M059J (cell line): ENCODE data around the gene TRIM4. TPM values are rescaled to one million over a fixed set of nuclear protein-coding genes. Genes with fewer than 3 reads are reported as not detected.

ENCODE experiments used
- DNase-seq: peaks from one replicate; pipeline ENCODE4 v3.0.0-alpha.2; 2012; ENCODE audit warnings: low read depth
- total RNA-seq: library from RNA; depleted of rRNA; stranded (reverse); fragments of >200 nt; shearing (Covaris generic); gene quantifications from 2 replicates; pipeline ENCODE4 v1.2.3, GENCODE V29; 2014; rRNA removed

TRIM4 gene
- total RNA-seq, 1 experiment from 2014 or later, result 17.8 TPM

GRCh38 chr7:99842926-99843325 is 76.4 kb downstream of the TRIM4 start:
- DNase-seq, result no peak

Other genes starting within 250 kb of the TRIM4 start
- 0.05 and 0.15 TPM in 2 replicates for gene CYP3A5, start 239.5 kb downstream of the TRIM4 start, total RNA-seq
- gene CYP3A7, start 184.3 kb downstream of the TRIM4 start, total RNA-seq, result not detected in 2 replicates
- gene CYP3A4, start 135.3 kb downstream of the TRIM4 start, total RNA-seq, result 0.05 TPM in 1 of 2 replicates, not detected in the other
- gene CYP3A43, start 91.5 kb downstream of the TRIM4 start, total RNA-seq, result not detected in 2 replicates
- gene OR2AE1, start 42.5 kb downstream of the TRIM4 start, total RNA-seq, result not detected in 2 replicates
- not detected in 2 replicates for gene GJC3, start 10.1 kb upstream of the TRIM4 start, total RNA-seq
- 0.62 TPM in 1 of 2 replicates, not detected in the other for gene AZGP1, start 56.5 kb upstream of the TRIM4 start, total RNA-seq
- gene ZKSCAN1, start 96.1 kb upstream of the TRIM4 start, total RNA-seq, result 9.4 and 15.9 TPM in 2 replicates
- 7.4 TPM in 2 replicates for gene ZSCAN21, start 130.2 kb upstream of the TRIM4 start, total RNA-seq
- 23.6 and 25.4 TPM in 2 replicates for gene ZNF3, start 162.2 kb upstream of the TRIM4 start, total RNA-seq
- 98.4 and 109 TPM in 2 replicates for gene COPS6, start 169.4 kb upstream of the TRIM4 start, total RNA-seq
- 146 and 183 TPM in 2 replicates for gene MCM7, start 181.9 kb upstream of the TRIM4 start, total RNA-seq
- 21.7 and 23.3 TPM in 2 replicates for gene AP4M1, start 182.1 kb upstream of the TRIM4 start, total RNA-seq
- 60.7 and 93.2 TPM in 2 replicates for gene TAF6, start 199.8 kb upstream of the TRIM4 start, total RNA-seq
- gene CNPY4, start 200.1 kb upstream of the TRIM4 start, total RNA-seq, result 24.1 and 33.6 TPM in 2 replicates
- gene MBLAC1, start 207.4 kb upstream of the TRIM4 start, total RNA-seq, result 4.6 and 4.8 TPM in 2 replicates
- 145 and 157 TPM in 2 replicates for gene LAMTOR4, start 229.4 kb upstream of the TRIM4 start, total RNA-seq
- gene TRAPPC14, start 239.2 kb upstream of the TRIM4 start, total RNA-seq, result 6.4 and 10.5 TPM in 2 replicates
- gene GAL3ST4, start 249.1 kb upstream of the TRIM4 start, total RNA-seq, result 1.9 and 3.9 TPM in 2 replicates